Measurements from ENCODE around the gene PARS2. TPM values are rescaled to one million over a fixed set of nuclear protein-coding genes. Genes with fewer than 3 reads are reported as not detected.

Gene PARS2
- total and polyA plus RNA-seq, 5 donors from 2014 or later: 0.49 to 5.6 (median 3.0) TPM

GRCh38 chr1:54810153-54810942, 46.0 kb upstream of the PARS2 start:
- Mint-ChIP-seq H3K9me3 (no peaks in the 10 kb centered on the region), H3K27ac (no peak overlapping the region), H3K4me1 (no peaks in the 10 kb centered on the region), H3K4me3 (no peak overlapping the region), H3K36me3 (no peaks in the 10 kb centered on the region), H3K27me3 (no peaks in the 10 kb centered on the region)
- H3K27ac ChIP-seq (ENCODE audit: insufficient read depth, low read length, poor library complexity, severe bottlenecking): no peak overlapping the region
- no peaks in the 10 kb centered on the region for H3K27me3 ChIP-seq (ENCODE audit: control insufficient read depth, insufficient read depth, low read length)
- no peaks in the 10 kb centered on the region for H3K36me3 ChIP-seq (ENCODE audit: control insufficient read depth, insufficient read depth, low read length)
- no peaks in the 10 kb centered on the region for H3K4me1 ChIP-seq (ENCODE audit: control insufficient read depth, insufficient read depth, low read length, poor library complexity, severe bottlenecking)
- no peak overlapping the region for H3K4me3 ChIP-seq (ENCODE audit: low read depth, low read length)
- ATAC-seq (ENCODE audit: low read depth in 2 of 2) (peak; percentile 56 to 63), DNase-seq (peak; percentile 39 to 59 (median 55))
- no peaks in the 10 kb centered on the region for H3K9me3 ChIP-seq (ENCODE audit: control insufficient read depth in 2 of 2, low read length in 2 of 2)

- Histone ChIP-seq H3K27ac (ENCODE audit: insufficient read depth, low read length, poor library complexity, severe bottlenecking) (no peak overlapping the region), H3K27me3 (ENCODE audit: control insufficient read depth, insufficient read depth, low read length) (no peaks in the 10 kb centered on the region), H3K4me1 (ENCODE audit: control insufficient read depth, insufficient read depth, low read length, poor library complexity, severe bottlenecking) (no peaks in the 10 kb centered on the region), H3K9me3 (ENCODE audit: control insufficient read depth in 2 of 2, low read length in 2 of 2) (no peaks in the 10 kb centered on the region), H3K36me3 (ENCODE audit: control insufficient read depth, insufficient read depth, low read length) (no peaks in the 10 kb centered on the region), H3K4me3 (ENCODE audit: low read depth, low read length) (no peak overlapping the region)
- Mint-ChIP-seq H3K4me1 (peaks cover 0 to 3% (median 1%) of the 10 kb centered on the region in 4 donors), H3K9me3 (no peaks in the 10 kb centered on the region), H3K27ac (no peak overlapping the region), H3K4me3 (no peak overlapping the region), H3K27me3 (no peaks in the 10 kb centered on the region), H3K36me3 (no peaks in the 10 kb centered on the region)
- DNase-seq (no peak), ATAC-seq (ENCODE audit: low read depth in 2 of 2) (no peak)
These were observed 45.3 kb upstream of the PARS2 start for GRCh38 chr1:54809496-54810074.

DNA sequence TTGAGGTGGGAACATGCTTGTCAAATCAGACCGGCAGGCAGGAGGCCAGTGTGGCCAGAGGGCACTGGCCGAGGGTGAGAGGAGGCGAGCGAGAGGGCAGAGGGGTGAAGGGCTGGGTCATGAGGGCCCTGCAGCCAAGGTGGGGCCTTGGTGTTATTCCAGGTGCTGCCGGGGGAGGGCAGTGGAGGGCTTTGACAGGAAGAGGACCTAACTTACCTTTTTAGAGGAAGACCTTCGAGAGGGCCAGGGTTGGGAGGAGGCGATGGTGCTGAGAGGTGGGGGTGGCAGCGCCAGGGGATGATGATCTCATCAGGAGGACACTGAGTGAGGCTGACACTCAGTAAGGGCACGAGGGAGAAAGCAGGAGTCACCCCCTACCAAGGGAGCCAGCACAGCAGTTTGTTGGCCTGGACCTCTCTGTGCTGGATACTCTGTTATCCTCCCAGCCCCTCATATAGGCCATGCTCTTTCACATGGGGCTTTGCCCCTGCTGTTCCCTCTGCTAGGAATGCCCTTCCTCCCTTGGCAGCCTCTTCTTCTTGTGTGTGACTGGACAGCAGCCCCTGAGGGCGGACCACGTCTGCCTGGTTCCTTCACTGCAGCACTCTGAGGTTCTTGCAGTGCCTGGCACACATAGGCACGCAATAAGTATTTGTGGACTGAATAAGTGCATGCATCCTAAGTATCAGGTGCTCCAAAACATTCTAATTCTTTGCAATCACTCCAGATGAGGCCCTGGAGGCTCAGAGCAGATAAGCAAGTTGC, 44.3 kb upstream of the PARS2 start:
- Mint-ChIP-seq H3K36me3 (no peaks in the 10 kb centered on the region), H3K27ac (no peak overlapping the region), H3K9me3 (no peaks in the 10 kb centered on the region), H3K27me3 (no peaks in the 10 kb centered on the region), H3K4me3 (no peak overlapping the region), H3K4me1 (peaks cover 0 to 12% (median 5%) of the 10 kb centered on the region in 4 donors)
- ATAC-seq (ENCODE audit: low read depth in 2 of 2) (no peak), DNase-seq (no peak)
- Histone ChIP-seq H3K4me1 (ENCODE audit: control insufficient read depth, insufficient read depth, low read length, poor library complexity, severe bottlenecking) (no peaks in the 10 kb centered on the region), H3K36me3 (ENCODE audit: control insufficient read depth, insufficient read depth, low read length) (no peaks in the 10 kb centered on the region), H3K4me3 (ENCODE audit: low read depth, low read length) (no peak overlapping the region), H3K9me3 (ENCODE audit: control insufficient read depth in 2 of 2, low read length in 2 of 2) (no peaks in the 10 kb centered on the region), H3K27me3 (ENCODE audit: control insufficient read depth, insufficient read depth, low read length) (no peaks in the 10 kb centered on the region), H3K27ac (ENCODE audit: insufficient read depth, low read length, poor library complexity, severe bottlenecking) (no peak overlapping the region)

- no peaks in the 10 kb centered on the region for H3K27me3 Mint-ChIP-seq
- ATAC-seq (ENCODE audit: low read depth in 2 of 2) (no peak), DNase-seq (no peak)
- H3K27ac Mint-ChIP-seq: no peak overlapping the region
- H3K4me3 ChIP-seq (ENCODE audit: low read depth, low read length): no peak overlapping the region
- H3K9me3 ChIP-seq (ENCODE audit: control insufficient read depth in 2 of 2, low read length in 2 of 2): no peaks in the 10 kb centered on the region
- no peaks in the 10 kb centered on the region for H3K27me3 ChIP-seq (ENCODE audit: control insufficient read depth, insufficient read depth, low read length)
- no peak overlapping the region for H3K4me3 Mint-ChIP-seq
- H3K4me1 ChIP-seq (ENCODE audit: control insufficient read depth, insufficient read depth, low read length, poor library complexity, severe bottlenecking): no peaks in the 10 kb centered on the region
- no peaks in the 10 kb centered on the region for H3K9me3 Mint-ChIP-seq
- H3K27ac ChIP-seq (ENCODE audit: insufficient read depth, low read length, poor library complexity, severe bottlenecking): no peak overlapping the region
- H3K36me3 ChIP-seq (ENCODE audit: control insufficient read depth, insufficient read depth, low read length): no peaks in the 10 kb centered on the region
- peaks cover 0 to 17% (median 9%) of the 10 kb centered on the region in 4 donors for H3K4me1 Mint-ChIP-seq
- H3K36me3 Mint-ChIP-seq: no peaks in the 10 kb centered on the region
These were observed 43.4 kb upstream of the PARS2 start for GRCh38 chr1:54807756-54808155.

- H3K9me3 ChIP-seq (ENCODE audit: control insufficient read depth in 2 of 2, low read length in 2 of 2): no peaks in the 10 kb centered on the region
- H3K27me3 ChIP-seq (ENCODE audit: control insufficient read depth, insufficient read depth, low read length): no peaks in the 10 kb centered on the region
- peak; percentile 32 to 38 for ATAC-seq (ENCODE audit: low read depth in 2 of 2)
- H3K27ac ChIP-seq (ENCODE audit: insufficient read depth, low read length, poor library complexity, severe bottlenecking): no peak overlapping the region
- Mint-ChIP-seq H3K4me3 (no peak overlapping the region), H3K4me1 (peaks cover 0 to 18% (median 9%) of the 10 kb centered on the region in 4 donors), H3K27me3 (no peaks in the 10 kb centered on the region), H3K27ac (no peak overlapping the region), H3K36me3 (no peaks in the 10 kb centered on the region), H3K9me3 (no peaks in the 10 kb centered on the region)
- no peak overlapping the region for H3K4me3 ChIP-seq (ENCODE audit: low read depth, low read length)
- peaks cover under 1% of the 10 kb centered on the region for H3K4me1 ChIP-seq (ENCODE audit: control insufficient read depth, insufficient read depth, low read length, poor library complexity, severe bottlenecking)
- no peaks in the 10 kb centered on the region for H3K36me3 ChIP-seq (ENCODE audit: control insufficient read depth, insufficient read depth, low read length)
- peak in 1 of 3 donors; percentile 32 for DNase-seq
These were observed 42.7 kb upstream of the PARS2 start for GRCh38 chr1:54806931-54807611.

DNA sequence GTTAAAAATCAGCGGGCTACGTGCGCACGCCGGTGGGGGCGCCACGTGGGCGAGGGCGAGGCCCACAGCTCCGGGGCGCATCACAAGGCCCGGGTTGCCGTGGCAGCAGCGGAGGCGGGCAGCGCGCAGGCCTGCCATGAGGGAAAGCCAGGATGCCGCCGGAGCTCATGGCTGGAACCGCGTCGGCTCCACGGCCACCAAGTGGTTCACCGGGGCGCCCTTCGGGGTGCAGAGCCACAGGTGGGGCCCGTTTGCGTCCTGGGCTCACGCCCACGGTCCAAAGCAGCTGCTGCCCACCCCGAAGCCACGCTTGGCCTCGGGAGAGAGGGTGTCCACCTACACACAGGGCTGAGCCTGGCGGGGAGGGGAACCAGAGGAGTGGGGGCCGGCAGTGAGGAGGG, 41.7 kb upstream of the PARS2 start:
- H3K36me3 Mint-ChIP-seq: no peaks in the 10 kb centered on the region
- Histone ChIP-seq H3K27me3 (ENCODE audit: control insufficient read depth, insufficient read depth, low read length) (no peaks in the 10 kb centered on the region), H3K9me3 (ENCODE audit: control insufficient read depth in 2 of 2, low read length in 2 of 2) (no peaks in the 10 kb centered on the region), H3K27ac (ENCODE audit: insufficient read depth, low read length, poor library complexity, severe bottlenecking) (no peak overlapping the region), H3K4me1 (ENCODE audit: control insufficient read depth, insufficient read depth, low read length, poor library complexity, severe bottlenecking) (peaks cover 8% of the 10 kb centered on the region), H3K36me3 (ENCODE audit: control insufficient read depth, insufficient read depth, low read length) (no peaks in the 10 kb centered on the region), H3K4me3 (ENCODE audit: low read depth, low read length) (no peak overlapping the region)
- H3K27ac Mint-ChIP-seq: no peak overlapping the region
- H3K4me3 Mint-ChIP-seq: no peak overlapping the region
- peaks cover 7 to 25% (median 17%) of the 10 kb centered on the region in 4 donors for H3K4me1 Mint-ChIP-seq
- H3K9me3 Mint-ChIP-seq: no peaks in the 10 kb centered on the region
- H3K27me3 Mint-ChIP-seq: no peaks in the 10 kb centered on the region
- ATAC-seq (ENCODE audit: low read depth in 2 of 2) (no peak), DNase-seq (no peak)

GRCh38 chr1:54805466-54805865, 41.1 kb upstream of the PARS2 start:
- Mint-ChIP-seq H3K4me1 (peaks cover 7 to 25% (median 17%) of the 10 kb centered on the region in 4 donors), H3K9me3 (no peaks in the 10 kb centered on the region), H3K4me3 (no peak overlapping the region), H3K36me3 (no peaks in the 10 kb centered on the region), H3K27ac (peak overlapping the region in 1 of 3 donors; percentile 26), H3K27me3 (no peaks in the 10 kb centered on the region)
- ATAC-seq (ENCODE audit: low read depth in 2 of 2): no peak
- H3K4me3 ChIP-seq (ENCODE audit: low read depth, low read length): no peak overlapping the region
- DNase-seq: no peak
- H3K9me3 ChIP-seq (ENCODE audit: control insufficient read depth in 2 of 2, low read length in 2 of 2): no peaks in the 10 kb centered on the region
- no peaks in the 10 kb centered on the region for H3K36me3 ChIP-seq (ENCODE audit: control insufficient read depth, insufficient read depth, low read length)
- no peaks in the 10 kb centered on the region for H3K27me3 ChIP-seq (ENCODE audit: control insufficient read depth, insufficient read depth, low read length)
- H3K4me1 ChIP-seq (ENCODE audit: control insufficient read depth, insufficient read depth, low read length, poor library complexity, severe bottlenecking): peaks cover 12% of the 10 kb centered on the region
- H3K27ac ChIP-seq (ENCODE audit: insufficient read depth, low read length, poor library complexity, severe bottlenecking): no peak overlapping the region

Data from CD4-positive, CD25-positive, alpha-beta regulatory T cell (primary cell).